T-helper 2 cell (primary cell): ENCODE data around the gene JPT1.
"Not testable (repeated sequence)": the region's sequence is repeated elsewhere in the genome, so short reads cannot be mapped to it uniquely, and the experiment has no call there.

Experiments used
- DNase-seq, 5 experiments: peaks; one replicate each; pipeline versions ENCODE4 v3.0.0 to v3.0.0-alpha.2; 2012 to 2022
- total RNA-seq, 2 donors: gene quantifications; one replicate each; lab custom pipeline; 2026; lab: John Stamatoyannopoulos, UW

The JPT1 gene, protein sequence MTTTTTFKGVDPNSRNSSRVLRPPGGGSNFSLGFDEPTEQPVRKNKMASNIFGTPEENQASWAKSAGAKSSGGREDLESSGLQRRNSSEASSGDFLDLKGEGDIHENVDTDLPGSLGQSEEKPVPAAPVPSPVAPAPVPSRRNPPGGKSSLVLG
- total RNA-seq: 64.5 to 70.2 reads per million in 2 donors

DNA sequence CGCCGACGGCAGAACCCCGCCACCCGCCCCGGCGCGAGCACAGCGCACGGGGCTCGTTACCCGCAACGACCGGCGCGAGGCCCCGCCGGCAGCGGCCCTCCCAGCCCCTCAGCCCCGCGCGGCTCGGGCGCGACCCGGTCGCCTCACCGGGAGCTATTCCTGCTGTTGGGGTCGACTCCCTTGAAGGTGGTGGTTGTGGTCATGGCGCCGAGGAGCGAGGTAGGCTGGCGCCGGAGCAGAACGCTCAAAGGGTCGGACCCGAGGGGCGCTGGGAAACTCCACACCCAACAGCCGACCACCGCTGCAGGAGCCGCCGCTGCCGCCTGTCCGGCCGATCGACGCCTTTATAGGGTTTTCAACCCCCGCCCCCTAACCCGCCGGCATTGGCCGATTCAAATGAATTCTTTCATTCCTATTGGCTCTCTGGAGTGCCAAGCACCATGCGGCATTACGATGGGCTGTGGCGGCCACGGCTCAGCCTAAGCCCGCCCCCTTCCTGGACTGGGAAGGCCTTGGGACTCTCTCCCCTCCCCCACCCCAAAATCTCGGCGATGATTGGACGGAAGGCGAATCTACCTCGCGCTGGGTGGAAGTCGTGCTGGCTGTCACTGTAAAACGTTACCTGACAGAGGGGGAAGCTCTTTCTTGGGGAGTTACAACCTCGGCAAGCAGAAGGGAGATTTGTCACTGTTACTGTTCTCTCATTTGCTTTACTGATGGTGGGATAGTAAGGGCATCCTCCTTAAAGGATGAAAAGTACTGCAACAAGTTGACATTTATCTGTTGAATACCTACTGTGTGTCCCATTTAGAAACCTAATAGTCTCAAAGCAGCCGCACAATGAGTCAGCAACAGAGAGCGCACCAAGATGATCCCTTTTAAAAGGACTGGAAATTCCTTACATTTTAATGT is at the start of gene JPT1:
TSS of gene JPT1 (minus strand) at position 318 of the 912 bp plus-strand sequence. CDS start at position 203, 115 bp downstream.
- DNase-seq: peak; percentile 91 to 99 (median 96)

DNA sequence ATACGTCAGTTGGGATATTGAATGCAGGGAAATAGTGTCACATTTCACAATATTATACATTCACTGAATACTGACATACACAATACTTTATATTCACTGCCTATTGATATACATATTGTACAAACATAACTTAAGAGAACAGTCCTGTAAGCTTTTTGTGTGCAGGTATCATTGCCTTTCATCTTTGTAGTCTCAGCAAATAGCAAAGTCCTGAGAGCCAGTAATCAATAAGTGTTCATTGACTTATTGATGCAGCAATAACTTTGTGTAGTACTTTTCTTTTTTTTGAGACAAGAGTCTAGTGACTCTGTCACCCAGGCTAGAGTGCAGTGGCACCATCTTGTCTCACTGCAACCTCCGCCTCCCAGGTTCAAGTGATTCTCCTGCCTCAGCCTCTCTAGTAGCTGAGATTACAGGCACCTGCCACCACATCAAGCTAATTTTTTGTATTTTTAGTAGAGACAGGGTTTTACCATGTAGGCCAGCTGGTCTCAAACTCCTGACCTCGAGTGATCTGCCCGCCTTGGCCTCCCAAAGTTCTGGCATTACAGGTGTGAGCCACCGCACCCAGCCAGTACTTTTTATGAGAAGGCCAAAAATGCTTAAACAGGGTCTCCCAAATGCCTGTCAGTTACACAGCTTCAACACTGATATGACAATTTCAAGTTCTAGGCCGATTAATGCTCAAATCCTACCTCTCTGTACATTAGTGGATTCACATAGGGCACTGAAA is 45.7 kb upstream of the JPT1 start:
- no peak for DNase-seq

DNA sequence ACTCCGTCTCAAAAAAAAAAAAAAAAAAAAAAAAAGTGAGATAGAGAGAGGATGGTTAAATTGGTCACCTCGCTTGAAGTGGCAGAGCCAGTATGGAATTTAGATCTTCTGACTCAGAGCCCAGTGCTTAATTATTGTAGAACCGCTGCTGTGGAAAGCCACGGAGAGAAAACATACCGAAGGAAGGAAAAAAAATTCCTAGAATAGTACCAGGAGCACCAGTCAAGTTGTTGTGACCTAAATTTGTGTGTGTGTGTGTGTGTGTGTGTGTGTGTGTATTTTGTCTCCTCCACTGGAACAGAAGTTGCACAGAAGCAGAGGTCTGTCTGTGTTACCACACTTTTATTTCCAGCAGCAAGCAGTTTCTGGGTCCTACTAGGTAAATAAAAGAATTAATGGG is 40.6 kb upstream of the JPT1 start:
- no peak for DNase-seq

DNA sequence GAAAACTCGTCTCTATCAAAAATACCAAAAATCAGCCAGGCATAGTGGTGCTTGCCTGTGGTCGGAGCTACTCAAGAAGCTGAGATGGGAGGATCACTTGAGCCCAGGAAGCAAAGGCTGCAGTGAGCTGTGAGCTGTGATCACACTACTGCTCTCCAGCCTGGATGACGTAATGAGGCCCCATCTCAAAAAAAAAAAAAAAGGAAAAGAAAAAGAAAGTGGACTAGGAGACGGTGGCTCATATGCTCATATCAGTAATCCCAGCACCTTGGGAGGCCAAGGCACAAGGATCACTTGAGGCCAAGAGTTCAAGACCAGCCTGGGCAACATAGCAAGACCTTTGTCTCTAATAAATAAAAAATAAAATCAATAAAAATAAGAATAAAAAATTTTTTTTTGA is 37.3 kb upstream of the JPT1 start:
- no peak for DNase-seq

DNA sequence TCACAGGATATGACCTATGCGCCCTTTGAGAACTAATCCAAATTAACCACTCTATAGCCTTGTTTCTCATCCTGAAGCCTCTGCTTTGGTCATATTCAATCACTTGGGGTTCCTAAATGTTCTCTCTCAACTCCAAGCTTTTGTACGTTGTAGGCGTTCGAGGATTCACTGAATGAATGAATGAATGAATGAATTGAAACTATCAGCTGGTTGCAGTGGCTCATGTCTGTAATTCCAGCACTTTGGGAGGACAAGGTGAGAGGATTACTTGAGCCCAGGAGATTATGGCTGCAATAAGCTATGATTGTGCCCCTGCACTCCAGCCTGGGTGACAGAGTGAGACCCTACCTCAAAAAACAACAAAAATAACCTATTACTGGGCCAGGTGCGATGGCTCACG is 34.3 kb upstream of the JPT1 start:
- no peak for DNase-seq

DNA sequence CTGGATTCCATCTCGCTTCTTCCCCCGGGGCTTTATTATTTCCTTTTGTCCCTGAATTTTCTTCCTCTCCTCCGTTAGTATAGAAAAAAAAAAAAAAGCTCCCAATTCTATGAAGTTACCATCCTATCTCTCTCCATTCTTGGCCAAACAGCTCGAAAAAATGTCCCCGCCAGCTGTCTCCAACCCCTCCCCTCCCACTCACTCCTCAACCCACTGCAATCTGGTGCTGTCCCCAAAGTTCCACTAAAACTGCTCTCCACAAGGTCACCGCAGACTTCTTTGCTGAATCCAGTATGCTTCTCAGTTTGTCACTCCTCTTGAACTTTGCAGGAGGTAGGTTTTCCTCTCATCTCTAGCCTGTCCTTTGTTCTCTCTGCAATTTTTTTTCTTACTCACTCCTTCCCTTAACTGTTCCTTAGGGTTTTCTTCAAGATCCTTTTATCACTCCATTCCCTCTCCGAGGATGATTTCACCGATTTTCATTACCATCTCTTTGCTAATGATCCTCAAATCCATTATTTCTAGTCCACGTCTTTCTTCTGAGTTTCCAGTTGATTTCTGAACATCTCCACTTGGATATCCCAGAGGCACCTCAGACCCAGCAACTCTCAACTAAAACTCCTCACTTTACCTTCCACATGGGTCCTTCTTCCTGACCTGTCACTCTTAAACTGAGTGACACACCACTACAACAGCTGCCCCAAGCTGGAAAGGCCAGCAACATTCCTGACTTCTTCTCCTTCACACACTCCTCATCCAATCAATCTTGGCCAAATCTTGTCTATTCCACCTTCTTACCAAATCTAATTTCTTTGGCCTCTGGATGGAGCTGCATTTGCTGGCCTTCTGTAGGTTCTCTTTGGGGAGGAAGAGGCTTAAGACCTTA is 29.9 kb upstream of the JPT1 start:
- DNase-seq: no peak

DNA sequence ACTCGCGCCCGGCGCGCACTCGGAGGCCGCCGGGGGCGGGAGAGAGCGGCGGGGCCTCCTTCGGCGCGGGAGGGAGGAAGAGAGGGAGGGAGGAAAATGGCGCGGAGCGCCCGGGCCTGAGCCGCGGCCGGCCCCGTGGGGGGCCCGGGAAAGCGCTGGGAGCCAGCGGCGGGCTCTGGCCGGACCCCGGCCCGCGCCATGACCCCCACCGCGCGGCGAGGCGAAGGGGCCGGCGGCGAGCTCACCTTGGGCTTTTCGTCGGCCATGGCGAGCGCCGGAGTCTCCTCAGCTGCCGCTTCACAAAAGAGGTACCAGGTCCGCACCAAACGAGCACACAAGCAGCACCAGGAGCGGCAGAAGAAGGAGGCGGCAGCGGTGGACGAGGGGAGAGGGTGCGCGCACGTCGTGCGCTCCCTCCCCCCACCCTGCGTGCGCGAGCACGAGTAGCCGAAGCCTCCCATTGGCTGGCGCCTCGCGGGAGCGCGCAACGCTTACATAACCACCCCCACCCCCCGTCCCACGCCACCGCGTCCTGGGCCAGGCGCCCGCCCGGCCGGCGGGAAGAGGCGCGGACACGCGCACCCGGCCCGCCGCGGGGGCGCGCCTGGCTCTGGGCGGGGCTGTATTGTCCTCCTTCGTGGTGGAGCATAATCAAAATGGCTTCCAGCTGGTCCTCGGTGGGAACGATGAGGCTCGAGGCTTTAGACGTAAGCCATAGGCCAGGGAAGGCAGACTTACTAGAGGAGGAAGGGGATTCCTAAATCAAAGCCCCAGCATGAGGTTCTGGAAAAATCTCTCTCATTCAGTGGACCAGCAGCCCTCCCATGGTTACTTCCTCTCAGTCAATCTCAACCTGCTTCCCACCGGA is 28.5 kb upstream of the JPT1 start, which contains the start of gene SUMO2:
TSS of gene SUMO2 (minus strand) at position 391 of the 868 bp plus-strand sequence. CDS start at position 266, 125 bp downstream.
- peak; percentile 89 to 98 (median 94) for DNase-seq

DNA sequence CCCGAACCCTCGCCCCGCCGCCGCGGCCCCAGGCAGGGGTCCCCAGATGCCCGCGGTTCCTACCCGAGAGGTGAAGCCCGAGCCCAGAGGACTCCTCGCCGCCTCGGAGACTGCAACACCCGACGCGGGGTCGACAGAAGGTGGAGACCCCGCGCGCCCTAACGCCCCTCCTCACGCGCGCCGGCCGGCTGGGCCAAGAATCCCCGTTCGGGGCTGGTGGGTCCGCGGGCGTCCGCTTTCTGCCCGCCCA is 27.9 kb upstream of the JPT1 start:
- DNase-seq: no peak

DNA sequence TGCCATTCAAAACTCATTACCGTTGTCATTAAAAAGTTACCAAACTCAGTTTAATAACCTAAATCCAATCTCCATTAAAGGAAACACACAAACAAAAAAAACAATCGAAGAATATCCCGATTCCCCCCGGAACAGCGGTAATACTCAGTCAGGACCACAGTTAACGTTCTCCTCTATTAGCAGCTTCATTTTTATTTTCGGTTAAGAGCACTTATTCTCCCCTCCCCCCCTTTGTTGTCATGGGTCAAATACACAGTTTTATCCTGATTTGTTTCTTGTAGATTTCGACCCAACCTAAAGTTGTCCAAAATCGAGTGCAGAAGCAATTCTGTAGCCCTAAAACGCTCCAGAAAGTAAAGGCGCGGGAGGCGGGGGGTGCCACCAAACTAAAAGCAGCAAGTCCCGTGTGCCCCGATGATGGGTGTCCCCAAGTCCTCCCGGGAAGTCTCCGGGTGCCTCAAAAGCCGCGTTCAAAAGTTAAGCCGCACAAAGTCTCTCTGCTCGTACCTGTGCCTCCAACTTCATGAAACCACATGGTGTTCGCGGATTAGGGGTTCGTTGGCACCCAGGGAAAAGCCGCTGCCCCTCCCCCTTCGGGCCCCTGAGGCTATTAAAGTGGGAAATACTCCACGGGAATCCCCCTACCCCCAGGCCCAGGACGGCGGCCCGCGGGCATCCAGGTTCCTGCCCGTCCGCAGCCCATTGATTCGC is 27.5 kb upstream of the JPT1 start:
- peak; percentile 22 to 57 (median 34) for DNase-seq

DNA sequence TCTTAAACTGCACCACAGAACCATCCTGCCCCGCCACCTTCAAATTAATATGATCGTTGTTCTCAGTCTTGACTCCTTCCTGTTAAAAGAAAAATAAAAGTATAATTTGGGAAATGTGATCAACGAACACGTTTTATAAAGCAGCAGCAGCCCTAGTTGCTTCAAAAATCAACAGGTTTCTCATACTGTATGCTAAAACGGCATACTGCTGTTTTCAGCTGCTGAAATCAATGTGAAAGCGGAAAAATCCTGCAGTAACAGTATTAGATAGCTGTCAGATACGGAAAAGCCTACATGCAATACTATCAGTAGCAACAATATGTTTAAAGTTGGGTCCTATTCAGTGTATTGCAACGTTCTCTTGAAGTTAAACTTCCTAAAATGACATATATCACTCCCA is 26.8 kb upstream of the JPT1 start:
- no peak for DNase-seq

DNA sequence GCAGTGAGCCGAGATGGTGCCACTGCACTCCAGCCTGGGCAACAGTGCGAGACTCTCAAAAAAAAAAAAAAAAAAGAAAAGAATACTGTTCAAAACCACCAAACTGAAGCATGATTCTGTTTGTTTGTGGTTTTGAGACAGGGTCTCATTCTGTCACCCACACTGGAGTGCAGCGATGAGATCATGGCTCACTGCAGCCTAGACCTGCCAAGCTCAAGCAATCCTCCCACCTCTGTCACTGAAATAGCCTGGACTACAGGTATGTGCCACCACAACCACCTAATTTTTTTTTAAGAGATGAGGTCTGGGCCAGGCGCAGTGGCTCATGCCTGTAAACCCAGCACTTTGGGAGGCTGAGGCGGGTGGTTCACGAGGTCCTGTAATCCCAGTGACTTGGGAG is 24.1 kb upstream of the JPT1 start:
- peak in 1 of 5 experiments; percentile 43 for DNase-seq

DNA sequence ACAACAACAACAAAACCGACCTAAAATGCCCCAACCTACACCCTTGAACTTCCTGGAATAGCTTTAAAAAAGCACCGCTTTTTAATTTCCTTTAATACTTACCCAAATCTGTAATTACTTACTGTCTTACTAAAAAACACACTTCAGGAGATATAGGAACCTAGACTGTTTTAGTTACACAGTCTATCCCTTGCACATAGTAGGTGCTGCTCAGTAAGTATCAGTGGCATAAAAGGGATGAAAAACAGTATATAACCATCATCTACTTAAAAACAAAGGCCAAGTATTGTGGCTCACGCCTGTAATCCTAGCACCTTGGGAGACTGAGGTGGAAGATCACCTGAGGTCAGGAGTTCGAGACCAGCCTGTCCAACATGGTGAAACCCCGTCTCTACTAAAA is 22.3 kb upstream of the JPT1 start:
- no peak for DNase-seq

DNA sequence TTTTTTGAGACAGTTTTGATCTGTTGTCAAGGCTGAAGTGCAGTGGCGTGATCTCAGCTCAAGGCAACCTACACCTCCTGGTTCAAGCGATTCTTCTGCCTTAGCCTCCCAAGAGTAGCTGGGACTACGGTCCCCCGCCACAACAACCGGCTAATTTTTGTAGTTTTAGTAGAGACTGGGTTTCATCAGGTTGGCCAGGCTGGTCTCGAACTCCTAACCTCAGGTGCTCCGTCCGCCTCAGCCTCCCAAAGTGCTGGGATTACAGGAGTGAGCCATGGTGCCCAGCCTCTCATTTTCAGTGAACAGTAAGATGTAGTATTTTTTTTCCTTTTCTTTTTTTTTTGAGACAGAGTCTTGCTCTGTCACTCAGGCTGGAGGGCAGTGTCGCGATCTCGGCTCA is 20.7 kb upstream of the JPT1 start:
- no peak for DNase-seq

DNA sequence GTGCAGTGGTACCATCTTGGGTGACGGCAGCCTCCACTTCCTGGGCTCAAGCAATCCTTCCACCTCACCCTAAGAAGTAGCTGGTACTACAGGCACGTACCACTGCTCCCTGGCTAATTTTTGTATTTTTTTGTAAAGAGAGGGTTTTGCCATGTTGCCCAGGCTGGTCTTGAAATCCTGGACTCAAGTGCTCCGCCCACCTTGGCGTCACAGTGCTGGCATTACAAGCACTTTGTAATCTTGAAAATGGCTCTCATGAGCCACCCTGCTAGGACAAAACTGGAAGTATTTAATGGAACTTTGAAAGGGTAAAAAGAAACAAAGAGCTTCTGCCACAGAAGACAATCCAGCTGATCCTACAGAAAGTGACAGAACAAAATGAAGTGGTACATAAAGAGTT is 19.2 kb upstream of the JPT1 start:
- DNase-seq: no peak

DNA sequence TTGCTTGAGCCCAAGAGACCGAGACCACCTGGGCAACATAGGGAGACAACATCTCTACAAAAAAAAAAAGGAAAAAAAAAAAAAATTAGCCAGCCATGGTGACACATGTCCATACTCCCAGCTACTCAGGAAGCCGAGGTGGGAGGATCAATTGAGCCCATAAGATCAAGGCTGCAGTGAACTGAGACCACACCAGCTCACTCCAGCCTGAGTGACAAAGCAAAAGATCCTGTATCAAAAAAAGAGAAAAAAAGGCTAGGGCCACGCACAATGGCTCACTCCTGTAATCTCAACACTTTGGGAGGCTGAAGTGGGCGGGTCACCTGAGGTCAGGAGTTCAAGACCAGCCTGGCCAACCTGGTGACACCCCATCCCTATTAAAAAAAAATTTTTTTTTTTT is 14.7 kb upstream of the JPT1 start:
- DNase-seq: no peak

DNA sequence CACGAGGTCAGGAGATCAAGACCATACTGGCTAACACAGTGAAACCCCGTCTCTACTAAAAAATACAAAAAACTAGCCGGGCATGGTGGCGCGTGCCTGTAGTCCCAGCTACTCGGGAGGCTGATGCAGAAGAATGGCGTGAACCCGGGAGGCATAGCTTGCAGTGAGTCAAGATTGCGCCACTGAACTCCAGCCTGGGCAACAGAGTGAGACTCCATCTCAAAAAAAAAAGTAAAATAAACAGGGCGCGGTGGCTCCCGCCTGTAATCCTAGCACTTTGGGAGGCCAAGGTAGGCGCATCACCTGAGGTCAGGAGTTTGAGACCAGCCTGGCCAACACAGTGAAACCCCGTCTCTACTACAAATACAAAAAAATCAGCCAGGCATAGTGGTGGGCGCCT is 10.3 kb upstream of the JPT1 start:
- not testable (repeated sequence) for DNase-seq

DNA sequence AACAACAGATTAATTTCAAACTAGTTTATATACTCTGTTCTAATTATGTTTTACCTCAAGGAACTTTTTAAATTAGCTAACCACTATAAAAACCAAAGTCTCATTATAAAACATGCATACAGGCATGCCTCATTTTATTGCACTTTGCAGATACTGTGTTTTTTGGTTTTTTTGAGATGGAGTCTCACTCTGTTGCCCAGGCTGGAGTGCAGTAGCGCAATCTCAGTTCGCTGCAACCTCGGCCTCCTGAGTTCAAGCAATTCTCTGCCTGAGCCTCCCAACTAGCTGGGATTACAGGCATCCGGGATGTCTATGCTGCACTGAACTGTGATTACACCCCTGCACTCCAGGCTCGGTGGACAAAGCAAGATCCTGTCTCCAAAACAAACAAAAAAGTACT is 8.8 kb upstream of the JPT1 start:
- no peak for DNase-seq

DNA sequence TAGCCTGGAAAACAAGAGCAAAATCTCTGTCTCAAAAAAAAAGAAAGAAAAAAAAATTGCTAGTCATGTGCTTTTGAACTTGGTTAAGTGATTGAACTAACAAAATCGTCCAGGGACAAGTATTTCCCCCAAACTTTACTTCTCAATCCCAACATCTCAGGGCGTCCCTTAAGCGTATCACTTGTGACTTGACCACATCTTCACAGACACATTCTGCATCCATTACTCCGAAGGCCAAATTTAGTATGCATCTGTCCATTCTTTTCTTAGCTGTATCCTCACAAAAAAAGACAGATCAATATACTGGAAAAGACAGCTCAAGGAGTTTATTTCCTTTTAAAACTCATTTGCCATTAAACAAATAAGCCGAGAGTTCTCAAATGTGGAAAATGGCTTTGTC is 5.9 kb upstream of the JPT1 start:
- no peak for DNase-seq

DNA sequence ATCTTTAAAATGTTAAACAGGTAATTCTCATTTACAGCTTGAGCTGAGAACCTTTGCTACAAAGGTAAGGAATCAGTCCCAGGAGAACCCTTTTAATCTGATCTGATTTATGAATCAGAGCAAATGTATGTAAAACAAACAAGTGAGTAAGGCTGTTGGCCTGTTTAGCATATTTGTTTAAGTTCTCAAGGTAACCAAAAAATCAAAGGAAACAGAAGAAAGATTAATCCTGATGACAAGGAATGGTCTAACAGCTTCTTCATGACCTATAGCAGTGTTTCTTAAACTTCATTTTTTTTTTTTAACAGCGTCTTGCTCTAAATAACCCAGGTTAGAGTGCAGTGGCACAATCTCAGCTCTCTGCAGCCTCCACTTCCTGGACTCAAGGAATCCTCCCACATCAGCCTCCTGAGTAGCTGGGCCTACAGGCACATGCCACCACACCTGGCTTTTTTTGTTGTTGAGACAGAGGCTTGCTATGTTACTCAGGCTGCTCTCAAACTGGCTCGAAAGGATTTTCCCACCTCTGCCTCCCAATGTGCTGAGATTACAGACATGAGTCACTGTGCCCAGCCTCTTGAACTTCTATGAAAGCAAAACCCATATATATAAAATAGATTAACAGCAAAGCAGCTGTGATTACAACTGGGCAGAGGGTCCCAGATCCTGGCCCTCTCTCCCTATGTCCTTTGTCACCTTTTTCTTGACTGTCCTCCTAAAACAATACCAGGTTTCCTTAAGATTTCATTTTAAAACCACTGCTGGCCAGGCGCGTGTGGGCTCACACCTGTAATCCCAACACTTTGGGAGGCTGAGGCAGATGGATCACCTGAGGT is 5.1 kb upstream of the JPT1 start:
- no peak for DNase-seq

DNA sequence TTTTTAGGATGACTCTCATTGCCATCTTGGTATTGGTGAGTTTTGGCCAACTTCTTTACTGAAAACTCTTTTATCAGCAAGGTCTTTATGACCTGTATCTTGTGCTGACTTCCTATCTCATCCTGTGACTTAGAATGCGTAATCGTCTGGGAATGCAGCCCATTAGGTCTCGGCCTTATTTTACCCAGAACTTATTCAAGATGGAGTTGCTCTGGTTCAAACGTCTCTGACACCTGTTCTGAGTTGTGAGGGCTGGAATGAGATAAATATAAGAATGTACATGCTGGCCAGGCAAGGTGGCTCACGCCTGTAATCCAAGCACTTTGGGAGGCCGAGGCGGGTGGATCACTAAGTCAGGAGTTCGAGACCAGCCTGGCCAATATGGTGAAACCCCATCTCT is 4.2 kb upstream of the JPT1 start:
- DNase-seq: not testable (repeated sequence)
